Subcutaneous abdominal adipose tissue (tissue), 5 donors: ENCODE data around the gene MEGF8.

Source experiments
- H3K27ac ChIP-seq: one replicate; pipeline ENCODE4 v1.7.0; 2013; ENCODE audit warnings: low read depth, mild to moderate bottlenecking, inconsistent platforms, low read length, moderate library complexity
- H3K27me3 ChIP-seq, 5 donors: one replicate each; pipeline ENCODE4 v1.7.0; 2013; ENCODE audit warnings: low read length in 5 of 5, inconsistent platforms in 1 of 5; ENCODE audit not compliant: control insufficient read depth in 5 of 5, insufficient read depth in 4 of 5
- H3K36me3 ChIP-seq, 5 donors: one replicate each; pipeline ENCODE4 v1.7.0; 2013; ENCODE audit warnings: low read length in 5 of 5; ENCODE audit not compliant: control insufficient read depth in 5 of 5, insufficient read depth in 5 of 5
- H3K4me1 ChIP-seq, 5 donors: one replicate each; pipeline ENCODE4 v1.7.0; 2013; ENCODE audit warnings: low read length in 5 of 5, mild to moderate bottlenecking in 3 of 5, moderate library complexity in 1 of 5; ENCODE audit not compliant: control insufficient read depth in 5 of 5, insufficient read depth in 5 of 5
- H3K4me3 ChIP-seq, 5 donors: one replicate each; pipeline ENCODE4 v1.7.0; 2013; ENCODE audit warnings: low read length in 5 of 5, low read depth in 1 of 5
- H3K9ac ChIP-seq, 5 donors: one replicate each; pipeline ENCODE4 v1.7.0; 2013; ENCODE audit warnings: low read length in 5 of 5, mild to moderate bottlenecking in 4 of 5, moderate library complexity in 3 of 5
- H3K9me3 ChIP-seq, 5 donors: one replicate each; pipeline ENCODE4 v1.7.0; 2013; ENCODE audit warnings: low read length in 5 of 5; ENCODE audit not compliant: control insufficient read depth in 5 of 5
- donor health status: healthy.
- donor health status: healthy.
- donor health status: healthy.
- donor health status: healthy.
- donor health status: healthy.

Gene MEGF8

GRCh38 chr19:42281146-42281826, 44.1 kb upstream of the MEGF8 start:
- H3K4me1 ChIP-seq, result peaks cover 21 to 87% (median 77%) of the 10 kb centered on the region in 5 donors
- no peaks in the 10 kb centered on the region for H3K27me3 ChIP-seq
- H3K36me3 ChIP-seq, result peaks cover 0 to 1% (median 0%) of the 10 kb centered on the region in 5 donors
- H3K27ac ChIP-seq, result peak overlapping the region; percentile 90
- H3K9ac ChIP-seq, result peak overlapping the region in 4 of 5 donors; percentile 53 to 68 (median 62)
- no peaks in the 10 kb centered on the region for H3K9me3 ChIP-seq
- H3K4me3 ChIP-seq, result peak overlapping the region in 4 of 5 donors; percentile 24 to 81 (median 58)

- Histone ChIP-seq H3K4me3 (peak overlapping the region in 4 of 5 donors; percentile 40 to 81 (median 58)), H3K9ac (peak overlapping the region in 3 of 5 donors; percentile 4 to 68 (median 68)), H3K27ac (peak overlapping the region; percentile 90), H3K27me3 (no peaks in the 10 kb centered on the region), H3K9me3 (no peaks in the 10 kb centered on the region), H3K4me1 (peaks cover 21 to 84% (median 74%) of the 10 kb centered on the region in 5 donors), H3K36me3 (peaks cover 0 to 5% (median 2%) of the 10 kb centered on the region in 5 donors)
Measured at GRCh38 chr19:42281827-42282762, 43.3 kb upstream of the MEGF8 start.

- no peaks in the 10 kb centered on the region for H3K27me3 ChIP-seq
- H3K4me3 ChIP-seq, result peak overlapping the region in 4 of 5 donors; percentile 62 to 85 (median 72)
- peak overlapping the region in 1 of 5 donors; percentile 73 for H3K9ac ChIP-seq
- peaks cover 21 to 77% (median 68%) of the 10 kb centered on the region in 5 donors for H3K4me1 ChIP-seq
- peaks cover 0 to 12% (median 9%) of the 10 kb centered on the region in 5 donors for H3K36me3 ChIP-seq
- H3K27ac ChIP-seq, result peak overlapping the region; percentile 90
- H3K9me3 ChIP-seq, result no peaks in the 10 kb centered on the region
Measured at GRCh38 chr19:42282819-42283187, 42.6 kb upstream of the MEGF8 start.

- Histone ChIP-seq H3K9ac (peak overlapping the region in 3 of 5 donors; percentile 72 to 77 (median 73)), H3K9me3 (no peaks in the 10 kb centered on the region), H3K4me1 (peaks cover 21 to 71% (median 61%) of the 10 kb centered on the region in 5 donors), H3K4me3 (peak overlapping the region; percentile 62 to 85 (median 71)), H3K27ac (peak overlapping the region; percentile 90), H3K27me3 (no peaks in the 10 kb centered on the region), H3K36me3 (peaks cover 0 to 18% (median 15%) of the 10 kb centered on the region in 5 donors)
Measured at GRCh38 chr19:42283188-42284065, 42.0 kb upstream of the MEGF8 start.

GRCh38 chr19:42284066-42284501, 41.4 kb upstream of the MEGF8 start:
- Histone ChIP-seq H3K27me3 (no peaks in the 10 kb centered on the region), H3K4me1 (peaks cover 21 to 64% (median 55%) of the 10 kb centered on the region in 5 donors)

GRCh38 chr19:42284591-42285341, 40.7 kb upstream of the MEGF8 start:
- Histone ChIP-seq H3K27me3 (no peaks in the 10 kb centered on the region), H3K36me3 (peaks cover 0 to 31% (median 29%) of the 10 kb centered on the region in 5 donors), H3K9me3 (no peaks in the 10 kb centered on the region), H3K27ac (peak overlapping the region; percentile 57), H3K4me3 (peak overlapping the region; percentile 69 to 80 (median 73)), H3K4me1 (peaks cover 15 to 57% (median 49%) of the 10 kb centered on the region in 5 donors), H3K9ac (peak overlapping the region in 4 of 5 donors; percentile 64 to 81 (median 72))

More at GRCh38 chr19:42284066-42284501, 41.4 kb upstream of the MEGF8 start:
- Histone ChIP-seq H3K27ac (no peak overlapping the region), H3K36me3 (peaks cover 0 to 24% (median 22%) of the 10 kb centered on the region in 5 donors), H3K9me3 (no peaks in the 10 kb centered on the region), H3K4me3 (peak overlapping the region in 3 of 5 donors; percentile 32 to 56 (median 38)), H3K9ac (peak overlapping the region in 1 of 5 donors; percentile 24)

GRCh38 chr19:42285541-42285941, 39.9 kb upstream of the MEGF8 start:
- Histone ChIP-seq H3K4me1 (peaks cover 15 to 50% (median 48%) of the 10 kb centered on the region in 5 donors), H3K9ac (peak overlapping the region in 3 of 5 donors; percentile 69 to 81 (median 74))

GRCh38 chr19:42285988-42286348, 39.5 kb upstream of the MEGF8 start:
- H3K27ac ChIP-seq, result peak overlapping the region; percentile 37
- H3K36me3 ChIP-seq, result peaks cover 0 to 43% (median 41%) of the 10 kb centered on the region in 5 donors
- peaks cover 15 to 48% (median 48%) of the 10 kb centered on the region in 5 donors for H3K4me1 ChIP-seq
- no peaks in the 10 kb centered on the region for H3K27me3 ChIP-seq
- H3K4me3 ChIP-seq, result peak overlapping the region in 4 of 5 donors; percentile 53 to 73 (median 69)
- no peaks in the 10 kb centered on the region for H3K9me3 ChIP-seq
- peak overlapping the region in 3 of 5 donors; percentile 19 to 69 (median 25) for H3K9ac ChIP-seq

More at GRCh38 chr19:42285541-42285941, 39.9 kb upstream of the MEGF8 start:
- H3K27me3 ChIP-seq, result no peaks in the 10 kb centered on the region
- H3K4me3 ChIP-seq, result peak overlapping the region in 4 of 5 donors; percentile 69 to 80 (median 71)
- peak overlapping the region; percentile 57 for H3K27ac ChIP-seq
- H3K9me3 ChIP-seq, result no peaks in the 10 kb centered on the region
- peaks cover 0 to 39% (median 36%) of the 10 kb centered on the region in 5 donors for H3K36me3 ChIP-seq
